ENCODE results near the gene FKBP10. TPM values are rescaled to one million over a fixed set of nuclear protein-coding genes. Genes with fewer than 3 reads are reported as not detected.
"Not testable (repeated sequence)": the region's sequence is repeated elsewhere in the genome, so short reads cannot be mapped to it uniquely, and the experiment has no call there.

FKBP10 gene
- total RNA-seq, 1 donor from 2014 or later: 230 TPM

GRCh38 chr17:41806685-41807445, 5.9 kb upstream of the FKBP10 start:
- no peak for DNase-seq (ENCODE audit: extremely low read depth, low read depth, low spot score)

- no peak for DNase-seq (ENCODE audit: extremely low read depth, low read depth, low spot score)
Measured at GRCh38 chr17:41810659-41811548, 1.9 kb upstream of the FKBP10 start.

- no peak for DNase-seq (ENCODE audit: extremely low read depth, low read depth, low spot score)
Measured at GRCh38 chr17:41811549-41812380, 1.0 kb upstream of the FKBP10 start, which contains the start of gene P3H4. TSS of gene P3H4 (minus strand) at chr17:41811949. CDS start at chr17:41811915, 34 bp downstream.

DNA sequence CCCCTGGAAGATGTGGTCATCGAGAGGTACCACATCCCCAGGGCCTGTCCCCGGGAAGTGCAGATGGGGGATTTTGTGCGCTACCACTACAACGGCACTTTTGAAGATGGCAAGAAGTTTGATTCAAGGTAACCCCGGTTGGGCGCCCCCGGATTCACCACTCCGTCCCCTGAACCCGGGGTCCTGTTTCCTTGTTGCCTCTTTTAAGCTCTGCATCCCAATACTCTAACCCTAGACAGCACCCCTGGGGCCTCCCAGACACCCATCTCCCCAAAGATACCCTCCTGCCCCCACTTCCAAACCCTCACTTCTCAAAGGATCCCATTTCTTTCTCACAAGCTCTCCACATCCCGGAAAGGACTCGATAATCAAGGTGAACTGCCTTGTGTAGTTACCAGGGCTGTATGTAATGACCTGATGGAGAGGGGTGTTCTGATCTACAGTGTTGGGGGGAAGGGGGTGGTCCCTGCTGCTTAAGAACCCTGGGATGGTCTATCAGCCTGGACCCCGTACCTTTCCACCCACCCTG, 412 bp downstream of the FKBP10 start:
- DNase-seq (ENCODE audit: extremely low read depth, low read depth, low spot score): no peak

- no peak for DNase-seq (ENCODE audit: extremely low read depth, low read depth, low spot score)
Measured at GRCh38 chr17:41813699-41814124, 908 bp downstream of the FKBP10 start.

DNA sequence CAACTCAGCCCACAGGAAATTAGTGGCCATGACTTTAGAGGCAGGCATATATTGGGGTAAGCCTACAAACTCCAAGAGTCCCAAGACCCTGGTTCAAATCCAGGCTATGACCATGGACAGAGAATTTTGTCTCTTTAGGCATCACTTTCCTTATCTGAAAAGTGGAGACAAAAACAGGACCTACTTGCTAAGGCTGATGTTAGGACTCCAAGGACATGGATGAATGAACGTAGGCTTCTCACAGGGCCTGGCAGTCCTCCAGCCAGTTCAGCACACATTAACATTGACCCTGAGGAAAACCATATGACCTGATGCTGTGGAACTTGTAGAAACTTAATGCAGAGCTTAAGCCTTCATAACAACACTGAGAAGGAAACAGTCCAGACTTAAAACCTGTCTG, 1.4 kb downstream of the FKBP10 start:
- DNase-seq (ENCODE audit: extremely low read depth, low read depth, low spot score): no peak

DNA sequence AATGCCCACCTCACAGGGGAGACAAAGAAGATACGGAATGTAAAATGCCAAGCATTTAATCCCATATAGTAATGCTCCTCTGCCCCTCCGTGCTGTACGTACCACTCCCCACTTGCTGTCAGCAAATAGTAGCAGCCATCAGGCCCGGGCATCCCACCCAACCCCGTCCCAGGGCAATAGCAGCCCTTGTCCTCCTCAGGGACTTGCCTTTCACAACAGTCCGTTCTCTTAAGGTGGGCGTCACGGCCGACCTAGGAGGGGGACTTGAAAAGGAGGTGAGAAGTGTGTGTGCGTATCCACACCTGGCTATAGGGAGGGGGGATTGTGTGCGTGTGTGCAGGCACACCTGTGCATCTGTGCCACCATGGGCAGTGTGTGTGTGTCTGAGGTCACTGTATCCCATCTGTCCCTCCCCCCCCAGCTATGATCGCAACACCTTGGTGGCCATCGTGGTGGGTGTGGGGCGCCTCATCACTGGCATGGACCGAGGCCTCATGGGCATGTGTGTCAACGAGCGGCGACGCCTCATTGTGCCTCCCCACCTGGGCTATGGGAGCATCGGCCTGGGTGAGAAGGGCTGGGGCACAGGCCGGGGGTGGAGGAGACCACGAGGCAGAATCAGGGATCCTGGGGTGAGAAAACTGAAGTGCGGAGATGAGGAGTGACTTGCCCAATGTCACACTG, 4.0 kb downstream of the FKBP10 start:
- no peak for DNase-seq (ENCODE audit: extremely low read depth, low read depth, low spot score)

GRCh38 chr17:41818024-41818423, 5.2 kb downstream of the FKBP10 start:
- no peak for DNase-seq (ENCODE audit: extremely low read depth, low read depth, low spot score)

- DNase-seq (ENCODE audit: extremely low read depth, low read depth, low spot score): no peak
Measured at GRCh38 chr17:41821776-41822175, 9.0 kb downstream of the FKBP10 start.

GRCh38 chr17:41822216-41823140, 9.7 kb downstream of the FKBP10 start:
- no peak for DNase-seq (ENCODE audit: extremely low read depth, low read depth, low spot score)

DNA sequence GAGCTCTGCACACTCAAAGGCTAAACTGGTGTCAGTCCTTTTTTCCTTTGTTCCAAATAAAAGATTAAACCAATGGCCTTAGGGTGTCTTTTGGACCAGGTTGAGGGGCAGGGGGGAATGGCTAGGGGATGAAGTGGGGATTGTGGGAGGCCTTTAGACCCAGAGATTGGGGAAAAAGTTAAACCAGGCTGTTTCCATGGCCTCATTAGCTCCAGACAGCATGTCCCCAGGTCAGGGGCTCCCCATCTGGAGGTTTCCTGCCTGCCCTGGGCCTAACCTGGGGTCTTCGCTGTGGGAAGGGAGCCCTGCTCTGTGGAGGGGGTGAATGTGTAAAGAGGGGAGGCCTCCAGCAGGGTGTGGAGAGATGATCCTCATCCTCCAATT, 10.3 kb downstream of the FKBP10 start:
- DNase-seq (ENCODE audit: extremely low read depth, low read depth, low spot score): no peak

DNA sequence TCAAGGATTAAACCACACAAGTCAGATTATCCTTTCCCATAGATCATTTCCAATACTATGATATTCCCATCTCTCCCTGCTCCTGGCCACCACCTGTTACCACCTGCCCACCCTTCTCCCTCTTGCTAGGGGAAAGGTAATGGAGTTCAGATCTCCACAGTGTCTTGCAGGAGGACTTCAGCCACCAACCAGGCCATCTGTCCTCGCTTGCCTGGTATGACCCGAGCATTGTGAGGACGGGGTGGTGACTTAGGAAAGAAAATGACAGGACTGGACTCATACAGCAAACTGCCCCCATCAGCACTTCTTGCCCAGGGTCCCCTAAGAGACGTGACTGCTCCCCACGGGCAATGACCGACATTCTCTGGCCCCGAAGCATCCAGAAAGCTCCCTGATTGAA, 10.8 kb downstream of the FKBP10 start:
- DNase-seq (ENCODE audit: extremely low read depth, low read depth, low spot score): no peak

DNA sequence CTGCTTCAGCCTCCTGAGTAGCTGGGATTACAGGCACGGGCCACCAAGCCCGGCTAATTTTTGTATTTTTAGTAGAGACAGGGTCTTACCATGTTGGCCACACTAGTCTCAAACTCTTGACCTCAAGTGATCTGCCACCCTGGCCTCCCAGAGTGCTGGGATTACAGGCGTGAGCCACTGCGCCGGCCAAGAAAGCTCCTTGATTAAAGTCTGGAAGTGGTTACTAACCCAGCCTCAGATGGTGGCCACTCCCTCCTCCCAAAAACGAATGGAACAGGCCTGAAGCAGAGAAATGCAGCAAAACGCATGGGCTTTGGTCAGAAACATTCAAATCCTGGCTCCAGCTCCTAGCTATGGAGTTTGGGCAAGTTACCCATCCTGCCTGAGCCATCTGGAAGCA, 11.3 kb downstream of the FKBP10 start:
- no peak for DNase-seq (ENCODE audit: extremely low read depth, low read depth, low spot score)

- DNase-seq (ENCODE audit: extremely low read depth, low read depth, low spot score): no peak
Measured at GRCh38 chr17:41825175-41825845, 12.5 kb downstream of the FKBP10 start.

- DNase-seq (ENCODE audit: extremely low read depth, low read depth, low spot score): not testable (repeated sequence)
Measured at GRCh38 chr17:41829961-41830360, 17.2 kb downstream of the FKBP10 start.

GRCh38 chr17:41835214-41835799, 22.5 kb downstream of the FKBP10 start:
- DNase-seq (ENCODE audit: extremely low read depth, low read depth, low spot score): no peak

- no peak for DNase-seq (ENCODE audit: extremely low read depth, low read depth, low spot score)
Measured at GRCh38 chr17:41835800-41836549, 23.2 kb downstream of the FKBP10 start, which contains the start of gene NT5C3B. TSS of gene NT5C3B (minus strand) at chr17:41836232. CDS start at chr17:41836193, 39 bp downstream.
